HEK293 (cell line): ENCODE measurements around the gene AFF3.

Experiments used
- CTCF ChIP-seq: fragments of 450-650 bp; formaldehyde crosslinking; IDR thresholded peaks from 2 replicates; pipeline ENCODE4 v1.5.1; 2016; ENCODE audit warnings: missing biosample characterization, missing genetic modification characterization
- ELK4 ChIP-seq: IDR thresholded peaks from 2 replicates; pipeline ENCODE4 v1.6.1; 2011; ENCODE audit warnings: mild to moderate bottlenecking, low read depth, low read length, borderline replicate concordance
- OVOL3 ChIP-seq: fragments of 450-650 bp; formaldehyde crosslinking; IDR thresholded peaks from 2 replicates; pipeline ENCODE4 v1.5.1; 2016; ENCODE audit warnings: missing biosample characterization, missing genetic modification characterization
- SETDB1 ChIP-seq: IDR thresholded peaks from one replicate; pipeline ENCODE4 v1.6.1; 2017; ENCODE audit warnings: mild to moderate bottlenecking, low read length, moderate library complexity, mixed read lengths; ENCODE audit not compliant: insufficient read length
- TCF7L2 ChIP-seq: IDR thresholded peaks from 2 replicates; pipeline ENCODE4 v1.6.1; 2011; ENCODE audit warnings: low read depth, mild to moderate bottlenecking, inconsistent platforms, low read length, moderate library complexity, borderline replicate concordance
- ZNF132 ChIP-seq: fragments of 450-650 bp; formaldehyde crosslinking; IDR thresholded peaks from 2 replicates; pipeline ENCODE4 v1.5.1; 2017; ENCODE audit warnings: missing biosample characterization, missing genetic modification characterization, borderline replicate concordance
- ZNF138 ChIP-seq: fragments of 450-650 bp; formaldehyde crosslinking; IDR thresholded peaks from 2 replicates; pipeline ENCODE4 v1.5.1; 2016; ENCODE audit warnings: missing biosample characterization, missing genetic modification characterization, borderline replicate concordance
- ZNF19 ChIP-seq: fragments of 450-650 bp; formaldehyde crosslinking; IDR thresholded peaks from 2 replicates; pipeline ENCODE4; 2016; ENCODE audit warnings: missing biosample characterization, missing genetic modification characterization, low read depth
- ZNF48 ChIP-seq: fragments of 450-650 bp; formaldehyde crosslinking; IDR thresholded peaks from 2 replicates; pipeline ENCODE4 v1.5.1; 2016; ENCODE audit warnings: missing biosample characterization, missing genetic modification characterization
- ZNF610 ChIP-seq: fragments of 450-650 bp; formaldehyde crosslinking; IDR thresholded peaks from 2 replicates; pipeline ENCODE4 v1.5.1; 2016; ENCODE audit warnings: missing biosample characterization, missing genetic modification characterization, borderline replicate concordance
- TF ChIP-seq, protein P1 (sequence below): fragments of 450-650 bp; formaldehyde crosslinking; IDR thresholded peaks from 2 replicates; pipeline ENCODE4 v1.5.1; 2016; ENCODE audit warnings: missing biosample characterization, missing genetic modification characterization

- TF ChIP-seq, protein P1, sequence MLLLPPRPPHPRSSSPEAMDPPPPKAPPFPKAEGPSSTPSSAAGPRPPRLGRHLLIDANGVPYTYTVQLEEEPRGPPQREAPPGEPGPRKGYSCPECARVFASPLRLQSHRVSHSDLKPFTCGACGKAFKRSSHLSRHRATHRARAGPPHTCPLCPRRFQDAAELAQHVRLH: no peak
- TF ChIP-seq CTCF (tag by site-specific recombination) (no peak), TCF7L2 (no peak), ZNF19 (no peak), ELK4 (no peak), ZNF610 (tag by site-specific recombination) (no peak), ZNF132 (tag by site-specific recombination) (no peak), ZNF48 (no peak), SETDB1 (no peak), ZNF138 (no peak), OVOL3 (tag by site-specific recombination) (no peak)
These were observed 547.0 kb downstream of the AFF3 start for GRCh38 chr2:99595373-99595772.
